ENCODE measurements around the gene ZNRF1. TPM values are rescaled to one million over a fixed set of nuclear protein-coding genes. Genes with fewer than 3 reads are reported as not detected.

ZNRF1 gene
- total RNA-seq, 5 donors from 2014 or later (not counting 1 experiment from before 2014, with no cell fraction given), result 5.5 to 7.8 (median 7.5) TPM

DNA sequence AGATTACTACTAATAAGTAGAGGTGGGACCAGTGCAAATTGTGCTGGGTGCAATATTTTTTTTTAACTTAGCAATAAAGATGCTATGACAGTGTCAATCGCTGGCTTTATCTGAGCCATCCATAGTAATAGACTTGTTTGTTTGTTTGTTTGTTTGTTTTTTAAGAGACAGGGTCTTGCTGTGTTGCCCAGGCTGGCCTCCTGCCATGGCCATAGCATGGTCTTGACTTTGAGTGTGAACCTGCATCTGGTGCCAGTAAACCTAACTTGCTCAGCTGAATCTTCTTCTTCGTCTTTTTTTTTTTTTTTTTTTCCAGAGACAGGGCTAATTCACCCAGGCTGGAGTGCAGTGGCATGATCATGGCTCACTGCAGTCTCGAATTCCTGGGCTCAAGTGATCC lies 46.6 kb downstream of the ZNRF1 start:
- H3K27ac Mint-ChIP-seq, result no peak overlapping the region
- no peaks in the 10 kb centered on the region for H3K9me3 Mint-ChIP-seq
- ChIA-PET CTCF (no interaction called here), POLR2A (no interaction called here)
- Histone ChIP-seq H3K36me3 (ENCODE audit: control insufficient read depth in 2 of 2, extremely low read depth in 1 of 2, insufficient read depth in 1 of 2, low read length in 1 of 2) (no peaks in the 10 kb centered on the region), H3K27ac (ENCODE audit: low read length) (no peak overlapping the region), H3K4me1 (ENCODE audit: control insufficient read depth in 1 of 2, extremely low read depth in 1 of 2, insufficient read depth in 2 of 2, low read length in 2 of 2) (peaks cover 0 to 4% of the 10 kb centered on the region in 2 experiments), H3K9me3 (no peaks in the 10 kb centered on the region), H3K27me3 (replicated peaks in 1 of 2; ENCODE audit: control insufficient read depth in 2 of 2, extremely low read depth in 1 of 2, insufficient read depth in 2 of 2, low read length in 1 of 2) (no peaks in the 10 kb centered on the region), H3K4me3 (ENCODE audit: control insufficient read depth in 1 of 2, extremely low read depth in 1 of 2, low read length in 1 of 2) (no peak overlapping the region)
- ATAC-seq (replicated peaks in 1 of 4), result no peak
- H3K27me3 Mint-ChIP-seq, result no peaks in the 10 kb centered on the region
- H3K36me3 Mint-ChIP-seq, result peaks cover 7% of the 10 kb centered on the region
- H3K4me1 Mint-ChIP-seq, result peaks cover 8 to 25% (median 8%) of the 10 kb centered on the region in 3 donors
- DNase-seq, result no peak
- WGBS (ENCODE audit: insufficient coverage), result 71% methylated on average over 2 of the region's 3 CpGs
- H3K4me3 Mint-ChIP-seq, result no peak overlapping the region

DNA sequence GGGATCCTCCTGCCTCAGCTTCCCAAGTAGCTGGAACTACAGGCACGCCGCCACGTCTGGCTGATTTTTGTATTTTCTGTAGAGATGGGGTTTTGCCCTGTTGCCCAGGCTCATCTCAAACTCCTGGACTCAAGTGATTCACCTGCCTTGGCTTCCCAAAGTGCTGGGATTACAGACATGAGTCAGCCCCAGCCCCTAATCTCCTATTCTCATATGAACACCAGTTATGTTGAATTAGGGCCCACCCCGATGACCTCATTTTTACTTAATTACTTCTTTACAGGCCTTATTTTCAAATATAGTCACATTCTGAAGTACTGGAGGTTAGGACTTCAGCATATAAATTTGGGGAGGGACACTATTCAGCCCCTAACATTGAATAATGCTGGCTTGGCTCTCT lies 49.2 kb downstream of the ZNRF1 start:
- Mint-ChIP-seq H3K27ac (no peak overlapping the region), H3K27me3 (no peaks in the 10 kb centered on the region), H3K9me3 (no peaks in the 10 kb centered on the region), H3K36me3 (peaks cover 5% of the 10 kb centered on the region), H3K4me3 (no peak overlapping the region), H3K4me1 (peaks cover 4 to 17% (median 5%) of the 10 kb centered on the region in 3 donors)
- Histone ChIP-seq H3K9me3 (no peaks in the 10 kb centered on the region), H3K27ac (ENCODE audit: low read length) (no peak overlapping the region), H3K36me3 (ENCODE audit: control insufficient read depth in 2 of 2, extremely low read depth in 1 of 2, insufficient read depth in 1 of 2, low read length in 1 of 2) (no peaks in the 10 kb centered on the region), H3K4me3 (ENCODE audit: control insufficient read depth in 1 of 2, extremely low read depth in 1 of 2, low read length in 1 of 2) (no peak overlapping the region), H3K4me1 (ENCODE audit: control insufficient read depth in 1 of 2, extremely low read depth in 1 of 2, insufficient read depth in 2 of 2, low read length in 2 of 2) (peaks cover 0 to 2% of the 10 kb centered on the region in 2 experiments), H3K27me3 (replicated peaks in 1 of 2; ENCODE audit: control insufficient read depth in 2 of 2, extremely low read depth in 1 of 2, insufficient read depth in 2 of 2, low read length in 1 of 2) (no peaks in the 10 kb centered on the region)
- ATAC-seq (replicated peaks in 1 of 4) (no peak), DNase-seq (no peak)
- ChIA-PET POLR2A (no interaction called here), CTCF (no interaction called here)
- WGBS (ENCODE audit: insufficient coverage), result no CpG with 5 or more reads among the region's 4 CpGs

DNA sequence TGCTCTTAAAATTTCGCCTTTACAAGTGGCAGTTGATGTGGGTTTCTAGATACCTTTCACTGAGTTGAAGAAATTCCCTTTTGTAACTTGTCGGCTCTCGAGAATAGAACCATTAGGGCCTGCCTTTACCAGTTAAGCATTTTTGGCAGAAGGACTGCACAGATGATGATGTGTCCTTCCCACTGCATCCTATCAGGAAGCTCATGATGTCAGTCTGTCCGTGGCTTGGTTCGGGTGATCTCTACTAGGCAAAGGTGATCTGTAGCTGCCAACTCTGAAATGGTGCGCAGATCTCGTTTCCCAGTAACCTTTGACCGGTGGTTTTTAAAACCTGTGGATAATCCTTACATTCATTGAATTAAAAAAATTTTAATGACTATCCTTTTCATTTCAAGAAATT lies 49.7 kb downstream of the ZNRF1 start:
- Mint-ChIP-seq H3K27ac (no peak overlapping the region), H3K4me3 (no peak overlapping the region), H3K9me3 (no peaks in the 10 kb centered on the region), H3K4me1 (peaks cover 0 to 12% (median 2%) of the 10 kb centered on the region in 3 donors), H3K27me3 (no peaks in the 10 kb centered on the region), H3K36me3 (peaks cover 5% of the 10 kb centered on the region)
- Histone ChIP-seq H3K27ac (ENCODE audit: low read length) (no peak overlapping the region), H3K4me1 (ENCODE audit: control insufficient read depth in 1 of 2, extremely low read depth in 1 of 2, insufficient read depth in 2 of 2, low read length in 2 of 2) (no peaks in the 10 kb centered on the region), H3K4me3 (ENCODE audit: control insufficient read depth in 1 of 2, extremely low read depth in 1 of 2, low read length in 1 of 2) (no peak overlapping the region), H3K9me3 (no peaks in the 10 kb centered on the region), H3K36me3 (ENCODE audit: control insufficient read depth in 2 of 2, extremely low read depth in 1 of 2, insufficient read depth in 1 of 2, low read length in 1 of 2) (no peaks in the 10 kb centered on the region), H3K27me3 (replicated peaks in 1 of 2; ENCODE audit: control insufficient read depth in 2 of 2, extremely low read depth in 1 of 2, insufficient read depth in 2 of 2, low read length in 1 of 2) (no peaks in the 10 kb centered on the region)
- ChIA-PET POLR2A (no interaction called here), CTCF (no interaction called here)
- WGBS (ENCODE audit: insufficient coverage), result 85% methylated on average over 5 of the region's 8 CpGs
- ATAC-seq (replicated peaks in 1 of 4), result no peak
- DNase-seq, result no peak

- ChIA-PET POLR2A (interaction anchor here in 1 of 2 donors (0.5 kb wide), 1 partner anchor 8 kb away, joined by 3 read pairs; no protein-coding TSS in a partner anchor), CTCF (interaction anchor here in 1 of 2 donors (0.7 kb wide), 1 partner anchor 15 kb away, joined by 3 read pairs; no protein-coding TSS in a partner anchor)
- Histone ChIP-seq H3K27ac (ENCODE audit: low read length) (no peak overlapping the region), H3K9me3 (no peaks in the 10 kb centered on the region), H3K27me3 (replicated peaks in 1 of 2; ENCODE audit: control insufficient read depth in 2 of 2, extremely low read depth in 1 of 2, insufficient read depth in 2 of 2, low read length in 1 of 2) (no peaks in the 10 kb centered on the region), H3K4me1 (ENCODE audit: control insufficient read depth in 1 of 2, extremely low read depth in 1 of 2, insufficient read depth in 2 of 2, low read length in 2 of 2) (peaks cover 0 to 3% of the 10 kb centered on the region in 2 experiments), H3K4me3 (ENCODE audit: control insufficient read depth in 1 of 2, extremely low read depth in 1 of 2, low read length in 1 of 2) (no peak overlapping the region), H3K36me3 (ENCODE audit: control insufficient read depth in 2 of 2, extremely low read depth in 1 of 2, insufficient read depth in 1 of 2, low read length in 1 of 2) (no peaks in the 10 kb centered on the region)
- no peak overlapping the region for H3K27ac Mint-ChIP-seq
- peaks cover 5% of the 10 kb centered on the region for H3K36me3 Mint-ChIP-seq
- H3K27me3 Mint-ChIP-seq, result no peaks in the 10 kb centered on the region
- no peaks in the 10 kb centered on the region for H3K9me3 Mint-ChIP-seq
- DNase-seq (no peak), ATAC-seq (replicated peaks in 1 of 4) (no peak)
- H3K4me3 Mint-ChIP-seq, result no peak overlapping the region
- 100% methylated on average over 1 of the region's 6 CpGs for WGBS (ENCODE audit: insufficient coverage)
- H3K4me1 Mint-ChIP-seq, result peaks cover 5 to 8% (median 5%) of the 10 kb centered on the region in 3 donors
Measured at GRCh38 chr16:75052481-75053202, 53.8 kb downstream of the ZNRF1 start.

- Mint-ChIP-seq H3K27me3 (no peaks in the 10 kb centered on the region), H3K27ac (no peak overlapping the region), H3K36me3 (peaks cover 5% of the 10 kb centered on the region), H3K4me3 (no peak overlapping the region), H3K9me3 (no peaks in the 10 kb centered on the region), H3K4me1 (peaks cover 4 to 5% (median 5%) of the 10 kb centered on the region in 3 donors)
- no peak overlapping the region for H3K4me3 ChIP-seq (ENCODE audit: control insufficient read depth in 1 of 2, extremely low read depth in 1 of 2, low read length in 1 of 2)
- no peaks in the 10 kb centered on the region for H3K27me3 ChIP-seq (replicated peaks in 1 of 2; ENCODE audit: control insufficient read depth in 2 of 2, extremely low read depth in 1 of 2, insufficient read depth in 2 of 2, low read length in 1 of 2)
- CTCF ChIA-PET, result interaction anchor here (0.5 to 0.7 kb wide), 5 partner anchors 18 to 71 kb away, joined by 3 to 5 read pairs (median 5); no protein-coding TSS in a partner anchor
- DNase-seq (no peak), ATAC-seq (replicated peaks in 1 of 4) (no peak)
- 97% methylated on average over 2 of the region's 4 CpGs for WGBS (ENCODE audit: insufficient coverage)
- peaks cover 0 to 3% of the 10 kb centered on the region in 2 experiments for H3K4me1 ChIP-seq (ENCODE audit: control insufficient read depth in 1 of 2, extremely low read depth in 1 of 2, insufficient read depth in 2 of 2, low read length in 2 of 2)
- POLR2A ChIA-PET, result interaction anchor here in 1 of 2 donors (0.6 kb wide), 1 partner anchor 11 kb away, joined by 3 read pairs; no protein-coding TSS in a partner anchor
- H3K9me3 ChIP-seq, result no peaks in the 10 kb centered on the region
- no peaks in the 10 kb centered on the region for H3K36me3 ChIP-seq (ENCODE audit: control insufficient read depth in 2 of 2, extremely low read depth in 1 of 2, insufficient read depth in 1 of 2, low read length in 1 of 2)
- H3K27ac ChIP-seq (ENCODE audit: low read length), result no peak overlapping the region
Measured at GRCh38 chr16:75053791-75054555, 55.1 kb downstream of the ZNRF1 start.

DNA sequence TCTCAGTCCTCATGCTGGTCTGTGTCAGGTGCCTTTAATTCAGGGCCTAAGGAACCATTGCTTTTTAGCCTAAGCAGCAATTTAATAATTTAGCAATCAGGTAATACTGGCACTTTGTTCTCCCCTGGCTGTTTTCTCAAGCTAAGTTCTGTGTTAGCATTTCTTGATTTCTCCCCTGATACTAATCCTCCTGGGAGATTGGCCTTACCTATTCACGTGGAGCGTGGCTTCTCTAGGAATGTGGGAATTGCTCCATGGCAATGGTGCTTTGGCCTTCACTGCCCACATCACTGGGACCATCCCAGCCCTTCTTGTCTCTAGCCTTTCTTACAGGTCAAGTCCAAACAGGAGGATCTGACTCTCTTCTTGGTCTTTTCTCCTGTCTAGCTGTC lies 55.7 kb downstream of the ZNRF1 start:
- H3K4me3 Mint-ChIP-seq, result no peak overlapping the region
- no peak overlapping the region for H3K27ac Mint-ChIP-seq
- no peak overlapping the region for H3K4me3 ChIP-seq (ENCODE audit: control insufficient read depth in 1 of 2, extremely low read depth in 1 of 2, low read length in 1 of 2)
- no peaks in the 10 kb centered on the region for H3K27me3 ChIP-seq (replicated peaks in 1 of 2; ENCODE audit: control insufficient read depth in 2 of 2, extremely low read depth in 1 of 2, insufficient read depth in 2 of 2, low read length in 1 of 2)
- H3K27me3 Mint-ChIP-seq, result no peaks in the 10 kb centered on the region
- no peak overlapping the region for H3K27ac ChIP-seq (ENCODE audit: low read length)
- no peaks in the 10 kb centered on the region for H3K36me3 ChIP-seq (ENCODE audit: control insufficient read depth in 2 of 2, extremely low read depth in 1 of 2, insufficient read depth in 1 of 2, low read length in 1 of 2)
- H3K36me3 Mint-ChIP-seq, result peaks cover 4% of the 10 kb centered on the region
- peaks cover 0 to 3% of the 10 kb centered on the region in 2 experiments for H3K4me1 ChIP-seq (ENCODE audit: control insufficient read depth in 1 of 2, extremely low read depth in 1 of 2, insufficient read depth in 2 of 2, low read length in 2 of 2)
- ATAC-seq (replicated peaks in 1 of 4) (no peak), DNase-seq (no peak)
- 100% methylated on average over 2 of the region's 2 CpGs for WGBS (ENCODE audit: insufficient coverage)
- ChIA-PET CTCF (interaction anchor here (0.5 kb wide), 2 partner anchors 68 to 135 kb away, joined by 3 to 4 read pairs; no protein-coding TSS in a partner anchor), POLR2A (no interaction called here)
- no peaks in the 10 kb centered on the region for H3K9me3 ChIP-seq
- H3K9me3 Mint-ChIP-seq, result no peaks in the 10 kb centered on the region
- H3K4me1 Mint-ChIP-seq, result peaks cover 4 to 5% (median 5%) of the 10 kb centered on the region in 3 donors

Data from T-cell (primary cell).